Measurements from ENCODE around the gene SV2B. TPM values are rescaled to one million over a fixed set of nuclear protein-coding genes. Genes with fewer than 3 reads are reported as not detected.

SV2B gene
- total RNA-seq, 3 donors from 2014 or later = 0.41 to 4.2 (median 0.80) TPM

DNA sequence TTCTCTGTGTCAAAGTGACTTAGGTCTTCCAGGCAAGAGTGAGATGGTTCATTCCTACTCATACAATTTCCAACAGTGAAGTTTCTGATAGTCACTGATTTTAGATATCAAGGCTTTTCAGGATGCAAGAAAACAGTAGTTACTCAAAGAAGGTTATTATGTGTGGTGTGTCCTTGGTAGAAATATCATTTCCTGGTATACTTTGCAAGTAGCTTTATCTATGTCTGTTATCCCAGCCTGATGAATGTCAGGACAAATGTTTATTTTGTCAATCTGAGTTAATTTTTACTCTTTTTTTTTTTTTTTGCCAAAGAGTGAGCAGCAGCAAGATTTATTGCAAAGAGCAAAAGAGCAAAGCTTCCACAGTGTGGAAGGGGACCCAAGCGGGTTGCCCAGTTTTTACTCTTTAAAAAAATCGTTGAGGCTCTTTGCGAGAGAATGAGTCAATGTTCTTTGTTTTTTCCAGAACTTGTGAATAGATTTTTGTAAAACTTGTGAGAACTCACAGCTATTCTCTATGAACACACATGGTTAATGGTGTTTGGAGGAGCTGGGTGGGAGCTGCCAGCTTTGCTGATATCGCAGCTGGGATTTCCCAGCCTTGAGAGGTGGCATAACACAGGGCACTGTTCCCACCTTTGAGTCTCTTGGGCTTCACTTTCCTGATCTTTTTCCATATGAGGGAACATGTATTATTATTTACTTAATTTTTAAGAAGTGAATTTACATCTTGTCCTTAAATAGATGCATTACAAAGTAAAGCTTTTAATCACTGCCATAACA is 51.9 kb downstream of the SV2B start:
- ATAC-seq (no peak), DNase-seq (no peak)
- intact Hi-C loops (cut with DNase I, micrococcal nuclease) = no loop called here

DNA sequence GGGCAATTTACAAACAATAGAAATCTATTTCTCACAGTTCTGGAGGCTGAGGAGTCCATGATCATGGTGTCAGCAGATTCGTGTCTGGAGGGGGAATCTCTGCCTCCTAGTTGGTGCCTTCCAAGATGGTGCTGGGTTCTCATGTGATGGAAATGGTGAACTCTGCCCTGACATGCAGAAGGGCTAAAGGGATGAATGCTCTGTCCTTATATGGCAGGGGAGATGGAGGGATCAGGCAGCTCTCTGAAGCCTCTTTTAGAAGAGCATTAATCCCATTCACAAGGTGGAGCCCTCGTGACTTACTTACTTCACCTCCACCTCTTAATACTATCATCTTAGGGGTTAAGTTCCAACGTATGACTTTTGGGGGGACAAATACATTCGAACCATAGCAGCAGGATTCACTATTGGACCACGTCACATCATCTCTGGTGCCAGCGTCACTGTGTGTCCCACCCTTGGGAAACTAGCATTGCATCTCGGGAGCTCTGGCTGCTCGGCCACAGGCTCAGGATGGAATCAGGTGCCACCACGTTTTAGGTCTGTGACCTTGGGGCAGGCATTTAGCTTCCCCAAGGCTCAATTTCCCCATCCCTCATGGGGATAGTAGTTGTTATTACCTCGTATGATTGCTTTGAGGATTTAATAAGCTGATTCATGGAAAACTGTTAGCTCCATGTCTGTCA is 53.0 kb downstream of the SV2B start:
- no peaks in the 10 kb centered on the region for H3K9me3 ChIP-seq
- intact Hi-C loops (cut with DNase I, micrococcal nuclease) = no loop called here
- H3K4me3 ChIP-seq = no peak overlapping the region
- no peaks in the 10 kb centered on the region for H3K4me1 ChIP-seq (ENCODE audit: low read depth)
- ATAC-seq (no peak), DNase-seq (no peak)
- TF ChIP-seq CTCF (IDR thresholded peaks at IDR 0.05) = no peak
- no peaks in the 10 kb centered on the region for H3K36me3 ChIP-seq (ENCODE audit: low read depth)

More for the DNA sequence above, 51.9 kb downstream of the SV2B start:
- H3K4me1 ChIP-seq (ENCODE audit: low read depth) = no peaks in the 10 kb centered on the region
- H3K36me3 ChIP-seq (ENCODE audit: low read depth) = no peaks in the 10 kb centered on the region
- no peaks in the 10 kb centered on the region for H3K9me3 ChIP-seq
- no peak for TF ChIP-seq CTCF (IDR thresholded peaks at IDR 0.05)
- no peak overlapping the region for H3K4me3 ChIP-seq

DNA sequence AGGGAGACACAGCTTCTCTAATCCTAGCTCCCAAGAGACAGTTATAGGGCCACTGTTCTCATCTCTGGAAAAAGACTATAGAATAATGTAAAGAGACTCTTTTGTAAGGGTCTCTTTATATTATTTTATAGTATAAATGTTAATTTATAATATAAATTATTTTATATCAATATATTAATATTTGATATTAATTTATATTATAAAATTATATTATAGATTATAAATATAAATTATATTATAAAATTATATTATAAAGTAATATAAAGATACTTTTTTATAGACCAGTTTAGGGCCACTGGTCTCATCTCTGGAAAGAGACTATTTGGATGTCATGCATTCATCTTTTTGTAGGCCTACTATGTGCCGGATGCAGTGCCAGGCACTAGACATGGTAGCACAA is 53.9 kb downstream of the SV2B start:
- no peak for TF ChIP-seq CTCF (IDR thresholded peaks at IDR 0.05)
- DNase-seq = no peak
- Histone ChIP-seq H3K9me3 (no peaks in the 10 kb centered on the region), H3K4me3 (no peak overlapping the region), H3K36me3 (ENCODE audit: low read depth) (no peaks in the 10 kb centered on the region), H3K4me1 (ENCODE audit: low read depth) (no peaks in the 10 kb centered on the region)
- intact Hi-C loops (cut with DNase I, micrococcal nuclease) = no loop called here
- no peak for ATAC-seq

- ATAC-seq (no peak), DNase-seq (no peak)
- no peaks in the 10 kb centered on the region for H3K36me3 ChIP-seq (ENCODE audit: low read depth)
- intact Hi-C loops (cut with DNase I, micrococcal nuclease) = no loop called here
- no peaks in the 10 kb centered on the region for H3K9me3 ChIP-seq
- no peaks in the 10 kb centered on the region for H3K4me1 ChIP-seq (ENCODE audit: low read depth)
- no peak for TF ChIP-seq CTCF (IDR thresholded peaks at IDR 0.05)
- no peak overlapping the region for H3K4me3 ChIP-seq
Measured at GRCh38 chr15:91156175-91156726, 56.2 kb downstream of the SV2B start.

DNA sequence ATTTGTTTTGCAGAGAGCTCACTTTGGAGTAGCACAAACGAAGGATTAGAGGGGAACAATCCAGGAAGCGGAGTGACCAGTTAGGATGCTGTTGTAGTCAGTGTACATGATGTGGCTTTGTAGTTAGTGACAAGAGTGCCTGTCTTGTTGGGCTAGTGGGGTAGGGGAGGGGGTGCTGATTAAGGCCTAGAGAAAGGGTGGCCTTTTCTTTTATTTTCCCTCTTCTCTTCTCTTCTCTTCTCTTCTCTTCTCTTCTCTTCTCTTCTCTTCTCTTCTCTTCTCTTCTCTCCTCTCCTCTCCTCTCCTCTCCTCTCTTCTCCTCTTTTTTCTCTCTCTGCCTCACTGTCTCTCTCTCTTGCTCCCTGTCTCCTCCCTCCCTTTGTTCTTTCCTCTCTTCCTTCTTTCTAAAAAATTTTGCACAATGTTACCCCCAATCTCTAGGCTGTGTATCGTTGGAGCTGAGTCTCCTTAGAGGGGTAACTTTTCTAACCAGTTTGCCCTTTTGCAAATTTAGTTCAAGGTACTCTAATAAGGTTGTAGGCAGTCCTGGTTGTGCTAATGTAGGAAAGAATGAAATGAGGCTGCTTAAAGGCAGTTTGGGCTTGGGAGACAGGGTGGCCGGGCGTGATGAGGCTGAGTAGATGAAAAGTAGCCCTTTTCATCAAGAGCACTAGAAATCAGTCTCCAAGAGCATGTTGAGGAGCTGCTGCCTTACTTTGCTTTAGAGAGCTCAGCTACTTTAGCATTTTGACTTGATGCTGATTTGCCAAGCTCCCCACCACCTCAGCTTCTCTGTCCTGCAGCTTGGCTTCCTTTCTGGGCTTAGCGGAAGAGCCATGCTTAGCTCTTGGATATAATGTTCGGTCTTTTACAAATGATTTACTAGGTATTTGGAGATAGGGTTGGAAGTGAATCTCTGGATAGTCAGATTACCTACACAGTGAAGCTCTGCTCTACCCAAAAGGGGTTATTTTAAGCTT is 58.6 kb downstream of the SV2B start:
- Histone ChIP-seq H3K9me3 (no peaks in the 10 kb centered on the region), H3K4me3 (no peak overlapping the region), H3K36me3 (ENCODE audit: low read depth) (no peaks in the 10 kb centered on the region), H3K4me1 (ENCODE audit: low read depth) (no peaks in the 10 kb centered on the region)
- intact Hi-C loops (cut with DNase I, micrococcal nuclease) = no loop called here
- no peak for DNase-seq
- no peak for TF ChIP-seq CTCF (IDR thresholded peaks at IDR 0.05)
- ATAC-seq = no peak

All from mucosa of descending colon (tissue), 3 donors.